Ishikawa (cell line): ENCODE results near the gene RPRD1B.

ENCODE experiments used
- CEBPB ChIP-seq: IDR thresholded peaks from 2 replicates; pipeline ENCODE4 v1.6.1; 2012
- CREB1 ChIP-seq: IDR thresholded peaks from 2 replicates; pipeline ENCODE4 v1.6.1; 2012; ENCODE audit warnings: low read depth
- EGR1 ChIP-seq: IDR thresholded peaks from 2 replicates; pipeline ENCODE4 v1.6.1; 2012
- EP300 ChIP-seq: IDR thresholded peaks from 2 replicates; pipeline ENCODE4 v1.6.1; 2012; ENCODE audit warnings: borderline replicate concordance
- MAX ChIP-seq: IDR thresholded peaks from 2 replicates; pipeline ENCODE4 v1.6.1; 2012
- TCF12 ChIP-seq: IDR thresholded peaks from 2 replicates; pipeline ENCODE4 v1.6.1; 2012; ENCODE audit warnings: low read depth
- YY1 ChIP-seq: IDR thresholded peaks from 2 replicates; pipeline ENCODE4 v1.6.1; 2012; ENCODE audit warnings: low read depth

GRCh38 chr20:38036366-38036765, 2.8 kb downstream of the RPRD1B start:
- TF ChIP-seq MAX = no peak
- TF ChIP-seq CEBPB = no peak
- no peak for TF ChIP-seq TCF12
- no peak for TF ChIP-seq EP300
- TF ChIP-seq EGR1 = no peak
- no peak for TF ChIP-seq CREB1
- no peak for TF ChIP-seq YY1
